Measurements from ENCODE around the gene COL2A1. TPM values are rescaled to one million over a fixed set of nuclear protein-coding genes. Genes with fewer than 3 reads are reported as not detected.
A peak's percentile ranks its signal among the peaks of the same experiment; 100 is the strongest.

The COL2A1 gene
- total RNA-seq, 1 experiment from 2014 or later, result 201 TPM

DNA sequence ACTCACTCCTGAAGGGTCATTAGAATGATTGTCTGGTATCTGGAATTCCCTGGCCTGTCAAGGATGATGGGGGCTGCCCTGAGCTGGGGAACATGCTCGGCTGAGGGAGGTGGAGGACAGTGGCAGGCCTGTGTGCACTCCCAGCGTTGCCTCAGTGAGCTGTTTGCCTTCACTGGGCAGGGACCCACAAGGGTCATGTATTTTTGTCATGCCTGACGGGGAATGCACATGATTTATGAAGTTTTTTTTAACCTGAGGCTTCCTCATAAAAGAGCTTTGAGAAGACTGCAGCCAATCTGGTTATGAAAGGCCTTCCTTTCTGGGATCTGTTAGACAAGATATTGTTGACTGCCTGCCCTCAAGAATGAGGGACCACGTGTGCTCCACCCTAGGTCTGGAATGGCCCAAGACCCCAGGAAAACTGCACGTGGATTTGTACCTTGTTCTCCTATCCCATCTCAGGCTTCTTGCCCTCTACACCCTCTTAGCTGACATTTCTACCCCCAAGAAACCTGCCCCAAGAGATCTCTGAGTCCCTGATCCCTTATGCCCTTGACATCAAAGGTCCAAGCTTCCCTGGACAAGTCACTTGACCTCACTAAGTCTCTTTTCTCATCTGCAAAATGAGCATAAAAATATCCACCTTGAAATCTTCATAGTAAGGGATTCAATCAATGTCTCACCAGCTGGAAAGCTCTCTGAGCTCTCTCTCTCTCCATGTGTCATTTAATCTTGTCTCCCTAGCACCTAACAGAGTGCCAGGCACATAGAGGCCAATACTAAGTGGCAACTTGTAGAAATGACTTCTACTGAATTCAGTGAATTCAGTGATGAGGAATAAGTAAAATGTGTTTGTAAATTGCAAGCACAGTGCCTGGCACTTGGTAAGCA is 24.5 kb upstream of the COL2A1 start:
- peaks cover 70% of the 10 kb centered on the region for H3K4me1 ChIP-seq
- H3K9me3 Mint-ChIP-seq (ENCODE audit: unreplicated experiment), result no peaks in the 10 kb centered on the region
- H3K27ac Mint-ChIP-seq (ENCODE audit: unreplicated experiment), result peak overlapping the region; percentile 35
- DNase-seq, result peak in 1 of 2 experiments; percentile 43
- ChIA-PET CTCF (no interaction called here), POLR2A (interaction anchor here (1.1 kb wide), 1 partner anchor 26 kb away, joined by 6 read pairs; no protein-coding TSS in a partner anchor)
- no TSS peak for BruUV-seq (replicated peaks)
- peaks cover 32% of the 10 kb centered on the region for H3K4me1 Mint-ChIP-seq (ENCODE audit: low read depth, unreplicated experiment)
- H3K27me3 Mint-ChIP-seq (ENCODE audit: insufficient read depth, unreplicated experiment), result no peaks in the 10 kb centered on the region
- H3K9me3 ChIP-seq, result no peaks in the 10 kb centered on the region
- no peaks in the 10 kb centered on the region for H3K36me3 ChIP-seq (ENCODE audit: control insufficient read depth, insufficient read depth, low read length)
- no peak overlapping the region for H3K4me3 ChIP-seq (ENCODE audit: low read depth, low read length)
- H3K36me3 Mint-ChIP-seq (ENCODE audit: insufficient read depth, unreplicated experiment), result no peaks in the 10 kb centered on the region
- H3K27me3 ChIP-seq (replicated peaks; ENCODE audit: control insufficient read depth, insufficient read depth, low read length), result no peaks in the 10 kb centered on the region
- H3K4me3 Mint-ChIP-seq (ENCODE audit: unreplicated experiment), result no peak overlapping the region
- intact Hi-C loops (cut with micrococcal nuclease; ENCODE audit: unreplicated experiment), result no loop called here
- TF ChIP-seq, protein P1, sequence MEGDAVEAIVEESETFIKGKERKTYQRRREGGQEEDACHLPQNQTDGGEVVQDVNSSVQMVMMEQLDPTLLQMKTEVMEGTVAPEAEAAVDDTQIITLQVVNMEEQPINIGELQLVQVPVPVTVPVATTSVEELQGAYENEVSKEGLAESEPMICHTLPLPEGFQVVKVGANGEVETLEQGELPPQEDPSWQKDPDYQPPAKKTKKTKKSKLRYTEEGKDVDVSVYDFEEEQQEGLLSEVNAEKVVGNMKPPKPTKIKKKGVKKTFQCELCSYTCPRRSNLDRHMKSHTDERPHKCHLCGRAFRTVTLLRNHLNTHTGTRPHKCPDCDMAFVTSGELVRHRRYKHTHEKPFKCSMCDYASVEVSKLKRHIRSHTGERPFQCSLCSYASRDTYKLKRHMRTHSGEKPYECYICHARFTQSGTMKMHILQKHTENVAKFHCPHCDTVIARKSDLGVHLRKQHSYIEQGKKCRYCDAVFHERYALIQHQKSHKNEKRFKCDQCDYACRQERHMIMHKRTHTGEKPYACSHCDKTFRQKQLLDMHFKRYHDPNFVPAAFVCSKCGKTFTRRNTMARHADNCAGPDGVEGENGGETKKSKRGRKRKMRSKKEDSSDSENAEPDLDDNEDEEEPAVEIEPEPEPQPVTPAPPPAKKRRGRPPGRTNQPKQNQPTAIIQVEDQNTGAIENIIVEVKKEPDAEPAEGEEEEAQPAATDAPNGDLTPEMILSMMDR (IDR thresholded peaks at IDR 0.05; ENCODE audit: insufficient read depth in 1 of 2, low read depth in 1 of 2, low read length in 1 of 2, severe bottlenecking in 1 of 2, unreplicated experiment in 1 of 2), result no peak

DNA sequence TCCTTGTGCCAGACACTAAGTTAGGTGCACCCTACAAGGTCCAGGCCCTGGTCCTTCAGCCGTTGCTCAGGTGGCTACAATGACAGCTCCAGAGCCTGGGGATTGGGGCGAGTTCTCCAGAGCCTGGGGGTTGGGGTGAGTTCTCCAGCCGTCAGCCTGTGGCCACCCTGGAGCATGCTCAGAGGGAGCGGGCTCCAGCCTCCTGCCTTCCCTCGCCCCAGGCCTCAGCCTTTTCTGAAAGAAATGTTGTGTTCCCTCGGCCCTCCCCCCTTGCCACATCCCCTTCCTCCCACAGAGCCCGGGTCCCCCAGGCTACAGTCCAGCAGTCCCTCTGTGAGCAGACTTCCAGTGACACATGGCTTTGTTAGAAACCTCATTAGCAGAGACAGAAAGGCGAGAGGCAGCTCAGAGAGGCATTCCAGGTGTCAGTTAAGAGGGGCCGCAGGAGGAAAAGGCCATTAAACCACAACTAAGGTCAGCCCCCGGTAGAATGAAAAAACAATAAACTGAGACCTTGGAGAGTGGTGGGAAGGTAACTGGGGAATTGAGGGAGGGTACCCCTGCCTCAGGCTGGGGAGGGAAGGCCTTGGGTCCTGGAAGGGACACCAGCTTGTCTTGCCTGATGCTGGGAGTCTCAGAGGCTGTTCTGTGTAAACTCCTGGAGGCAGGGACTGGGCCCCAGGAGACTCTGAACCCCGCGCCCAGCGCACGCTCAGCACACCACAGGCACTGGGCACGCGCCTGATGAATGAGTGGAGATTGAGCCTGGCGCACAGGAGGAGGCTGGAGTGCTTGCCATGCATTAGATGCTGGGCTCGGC is 23.1 kb upstream of the COL2A1 start:
- H3K4me3 Mint-ChIP-seq (ENCODE audit: unreplicated experiment), result no peak overlapping the region

More for the DNA sequence above, 23.1 kb upstream of the COL2A1 start:
- Mint-ChIP-seq H3K27me3 (ENCODE audit: insufficient read depth, unreplicated experiment) (no peaks in the 10 kb centered on the region), H3K4me1 (ENCODE audit: low read depth, unreplicated experiment) (peaks cover 41% of the 10 kb centered on the region), H3K36me3 (ENCODE audit: insufficient read depth, unreplicated experiment) (peaks cover 6% of the 10 kb centered on the region), H3K27ac (ENCODE audit: unreplicated experiment) (peak overlapping the region; percentile 35), H3K9me3 (ENCODE audit: unreplicated experiment) (no peaks in the 10 kb centered on the region)
- ChIA-PET POLR2A (no interaction called here), CTCF (no interaction called here)
- DNase-seq, result no peak
- no TSS peak for BruUV-seq (replicated peaks)
- Histone ChIP-seq H3K4me3 (ENCODE audit: low read depth, low read length) (no peak overlapping the region), H3K36me3 (ENCODE audit: control insufficient read depth, insufficient read depth, low read length) (no peaks in the 10 kb centered on the region), H3K27me3 (replicated peaks; ENCODE audit: control insufficient read depth, insufficient read depth, low read length) (no peaks in the 10 kb centered on the region), H3K9me3 (no peaks in the 10 kb centered on the region), H3K4me1 (peaks cover 84% of the 10 kb centered on the region)
- intact Hi-C loops (cut with micrococcal nuclease; ENCODE audit: unreplicated experiment), result no loop called here
- TF ChIP-seq, protein P1 (IDR thresholded peaks at IDR 0.05; ENCODE audit: insufficient read depth in 1 of 2, low read depth in 1 of 2, low read length in 1 of 2, severe bottlenecking in 1 of 2, unreplicated experiment in 1 of 2), result no peak
